ENCODE results near the gene IDE. TPM values are rescaled to one million over a fixed set of nuclear protein-coding genes. Genes with fewer than 3 reads are reported as not detected.

IDE gene
- total and polyA plus RNA-seq, 2 of the 4 experiments (the other 2 are of a cell fraction): 9.3 to 27.4 TPM

GRCh38 chr10:92411406-92411805 lies 162.5 kb downstream of the IDE start:
- dilution Hi-C loops (cut with HindIII; ENCODE audit: low sequenced_read_pairs, unreplicated experiment) (no loop called here), in situ Hi-C loops (cut with MboI; ENCODE audit: low sequenced_read_pairs) (no loop called here), intact Hi-C loops (cut with micrococcal nuclease) (no loop called here)
- Histone ChIP-seq H3K4me3 (ENCODE audit: insufficient read depth, low read depth, low read length) (no peak overlapping the region), H3K18ac (ENCODE audit: low read depth, low read length) (no peak overlapping the region), H4K20me1 (ENCODE audit: insufficient read depth, low read length) (no peaks in the 10 kb centered on the region), H2BK5ac (ENCODE audit: low read depth, low read length, poor library complexity, severe bottlenecking) (no peak overlapping the region), H3K4me1 (ENCODE audit: control insufficient read depth, insufficient read depth, low read length) (no peaks in the 10 kb centered on the region), H3K23ac (ENCODE audit: low read depth, low read length) (no peak overlapping the region), H3K14ac (replicated peaks; ENCODE audit: low read depth, low read length) (no peak overlapping the region), H2AK5ac (ENCODE audit: low read depth, low read length) (no peak overlapping the region), H3K9me3 (ENCODE audit: control insufficient read depth, insufficient read depth, low read length) (peaks cover 1% of the 10 kb centered on the region; the same call in 1 of the 2 replicates), H2BK15ac (ENCODE audit: low read depth, low read length) (no peak overlapping the region), H3K56ac (ENCODE audit: extremely low read depth, insufficient read depth, low read length) (no peak overlapping the region), H3K27me3 (ENCODE audit: control insufficient read depth, insufficient read depth, low read length) (peaks cover 11% of the 10 kb centered on the region), H3K9ac (ENCODE audit: low read depth, low read length) (no peak overlapping the region), H3K4me2 (ENCODE audit: low read depth, low read length) (no peak overlapping the region), H4K8ac (ENCODE audit: low read depth in 2 of 2, low read length in 2 of 2) (no peak overlapping the region), H2BK20ac (ENCODE audit: low read depth, low read length) (no peak overlapping the region), H3K27ac (ENCODE audit: insufficient read depth, low read length) (no peak overlapping the region), H3K9me1 (ENCODE audit: insufficient read depth, low read length) (no peaks in the 10 kb centered on the region), H2AFZ (replicated peaks; ENCODE audit: low read length, poor library complexity) (no peak overlapping the region), H3K4ac (ENCODE audit: low read depth, low read length) (no peak overlapping the region), H2BK120ac (ENCODE audit: low read depth, low read length) (no peak overlapping the region), H3K79me1 (ENCODE audit: low read depth in 1 of 2, low read length in 2 of 2) (no peaks in the 10 kb centered on the region), H3K36me3 (ENCODE audit: control insufficient read depth, insufficient read depth, low read length) (no peaks in the 10 kb centered on the region), H4K5ac (ENCODE audit: low read depth, low read length) (no peak overlapping the region), H4K91ac (ENCODE audit: insufficient read depth, low read depth, low read length) (no peak overlapping the region), H2AK9ac (replicated peaks; ENCODE audit: low read depth, low read length, poor library complexity) (no peak overlapping the region)
- ChIA-PET CTCF (no interaction called here), POLR2A (ENCODE audit: unreplicated experiment) (no interaction called here)
- ATAC-seq (ENCODE audit: low read depth) (no peak), DNase-seq (no peak)
- no TSS peak for BruUV-seq (replicated peaks)
- TF ChIP-seq MAFK (IDR thresholded peaks at IDR 0.05; ENCODE audit: low read depth, low read length): no peak
- no peak for TF ChIP-seq POLR2A (IDR thresholded peaks at IDR 0.05; ENCODE audit: low read depth, low read length)
- no peak for TF ChIP-seq FOS (IDR thresholded peaks at IDR 0.05; ENCODE audit: low read depth, low read length)
- no peak for TF ChIP-seq RFX5 (IDR thresholded peaks at IDR 0.05; ENCODE audit: low read depth, low read length)
- no peak for TF ChIP-seq SMC3 (IDR thresholded peaks at IDR 0.05; ENCODE audit: low read depth, low read length)
- TF ChIP-seq RAD21 (IDR thresholded peaks at IDR 0.05; ENCODE audit: low read length): no peak
- no peak for TF ChIP-seq NFE2L2 (IDR thresholded peaks at IDR 0.05; ENCODE audit: low read depth, low read length)
- no peak for TF ChIP-seq BHLHE40 (IDR thresholded peaks at IDR 0.05; ENCODE audit: low read depth, low read length)
- TF ChIP-seq CEBPB (IDR thresholded peaks at IDR 0.05; ENCODE audit: low read depth, low read length): no peak
- TF ChIP-seq USF2 (IDR thresholded peaks at IDR 0.05; ENCODE audit: low read depth, low read length): no peak
- no peak for TF ChIP-seq CTCF (conservative IDR thresholded peaks at IDR 0.05; ENCODE audit: low read depth, low read length)
- TF ChIP-seq MXI1 (IDR thresholded peaks at IDR 0.05; ENCODE audit: borderline replicate concordance, low read depth, low read length): no peak
- WGBS, 2 experiments (ENCODE audit: extremely low coverage in 2 of 2, insufficient read length in 1 of 2): no CpG with 5 or more reads among the region's 8 CpGs
